HEK293T (cell line): ENCODE measurements around the gene CEBPB.

Experiments used
- BHLHE40 ChIP-seq: fragments of 450-650 bp; IDR thresholded peaks from 2 replicates; pipeline ENCODE4 v1.6.1; 2016; ENCODE audit warnings: mild to moderate bottlenecking, moderate library complexity, borderline replicate concordance
- ELF4 ChIP-seq: fragments of 450-650 bp; IDR thresholded peaks from 2 replicates; pipeline ENCODE4 v1.6.1; 2017; ENCODE audit warnings: antibody characterized with exemption
- FOXA1 ChIP-seq: fragments of 450-650 bp; IDR thresholded peaks from 2 replicates; pipeline ENCODE4 v1.6.1; 2016; ENCODE audit warnings: mild to moderate bottlenecking
- FOXM1 ChIP-seq: fragments of 450-650 bp; IDR thresholded peaks from 2 replicates; pipeline ENCODE4 v1.6.1; 2017; ENCODE audit warnings: mild to moderate bottlenecking, borderline replicate concordance
- HDGF ChIP-seq: fragments of 450-650 bp; IDR thresholded peaks from 2 replicates; pipeline ENCODE4 v1.6.1; 2017; ENCODE audit warnings: antibody characterized with exemption, borderline replicate concordance
- LEF1 ChIP-seq: fragments of 450-650 bp; IDR thresholded peaks from 2 replicates; pipeline ENCODE4 v1.6.1; 2017; ENCODE audit warnings: mild to moderate bottlenecking, borderline replicate concordance
- SP1 ChIP-seq: fragments of 450-650 bp; IDR thresholded peaks from 2 replicates; pipeline ENCODE4 v1.6.1; 2017
- SUZ12 ChIP-seq: fragments of 450-650 bp; IDR thresholded peaks from 2 replicates; pipeline ENCODE4 v1.6.1; 2016; ENCODE audit warnings: mild to moderate bottlenecking
- TARDBP ChIP-seq: fragments of 450-650 bp; IDR thresholded peaks from 2 replicates; pipeline ENCODE4 v1.6.1; 2016

DNA sequence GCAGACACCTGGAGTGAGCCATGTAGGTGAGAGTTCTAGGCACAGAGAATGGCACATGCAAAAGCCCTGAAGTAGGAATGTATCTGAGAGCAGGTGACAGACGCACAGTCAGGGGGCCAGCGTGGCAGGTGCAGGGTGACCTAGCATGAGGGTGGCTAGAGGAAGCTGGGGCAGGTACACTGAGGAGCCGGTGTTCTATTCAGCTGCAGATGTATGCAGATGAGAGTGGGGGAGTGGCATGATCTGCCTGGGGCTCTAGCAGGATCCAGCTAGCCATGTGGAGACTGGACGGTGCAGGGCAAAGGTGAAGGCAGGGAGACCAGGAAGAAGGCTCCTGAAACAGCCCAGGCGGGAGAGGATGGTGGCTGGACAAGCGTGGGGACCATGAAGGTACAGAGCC, 47.8 kb upstream of the CEBPB start:
- TF ChIP-seq BHLHE40 (no peak), SP1 (no peak), HDGF (no peak), LEF1 (no peak), TARDBP (no peak), FOXA1 (no peak), FOXM1 (no peak), ELF4 (no peak), SUZ12 (no peak)
